ENCODE data around the gene EIF4EBP3.

The EIF4EBP3 gene

GRCh38 chr5:140557136-140557805 lies 9.8 kb downstream of the EIF4EBP3 start, which contains the start of gene SRA1:
Gene SRA1, minus strand, starts transcription at chr5:140557473. Its CDS starts 21 bp downstream, at chr5:140557452.
- peak; percentile 75 for DNase-seq (ENCODE audit: low read depth)

- DNase-seq (ENCODE audit: low read depth), result no peak
Observed at GRCh38 chr5:140557965-140558364, 10.5 kb downstream of the EIF4EBP3 start.

GRCh38 chr5:140558542-140558941 lies 11.1 kb downstream of the EIF4EBP3 start:
- no peak for DNase-seq (ENCODE audit: low read depth)

GRCh38 chr5:140560227-140560626 lies 12.8 kb downstream of the EIF4EBP3 start:
- DNase-seq (ENCODE audit: low read depth), result no peak

- no peak for DNase-seq (ENCODE audit: low read depth)
Observed at GRCh38 chr5:140561753-140562523, 14.5 kb downstream of the EIF4EBP3 start.

GRCh38 chr5:140563596-140563995 lies 16.1 kb downstream of the EIF4EBP3 start:
- DNase-seq (ENCODE audit: low read depth), result no peak

GRCh38 chr5:140564196-140565023 lies 16.9 kb downstream of the EIF4EBP3 start, which contains the start of the genes APBB3 and SLC35A4:
Gene APBB3, minus strand, starts transcription at chr5:140564598. Its CDS starts 353 bp downstream, at chr5:140564245.
Gene SLC35A4, plus strand, starts transcription at chr5:140564828. Its CDS starts 2,342 bp downstream, at chr5:140567170.
- peak; percentile 95 for DNase-seq (ENCODE audit: low read depth)

GRCh38 chr5:140565024-140565779 lies 17.7 kb downstream of the EIF4EBP3 start:
- DNase-seq (ENCODE audit: low read depth), result no peak

- DNase-seq (ENCODE audit: low read depth), result no peak
Observed at GRCh38 chr5:140565780-140566095, 18.3 kb downstream of the EIF4EBP3 start.

GRCh38 chr5:140566665-140567064 lies 19.2 kb downstream of the EIF4EBP3 start:
- DNase-seq (ENCODE audit: low read depth), result no peak

GRCh38 chr5:140567136-140567818 lies 19.8 kb downstream of the EIF4EBP3 start:
- no peak for DNase-seq (ENCODE audit: low read depth)

- no peak for DNase-seq (ENCODE audit: low read depth)
Observed at GRCh38 chr5:140567871-140568270, 20.4 kb downstream of the EIF4EBP3 start.

GRCh38 chr5:140568443-140569063 lies 21.1 kb downstream of the EIF4EBP3 start:
- DNase-seq (ENCODE audit: low read depth), result no peak

GRCh38 chr5:140569197-140569596 lies 21.7 kb downstream of the EIF4EBP3 start:
- no peak for DNase-seq (ENCODE audit: low read depth)

GRCh38 chr5:140570058-140570457 lies 22.6 kb downstream of the EIF4EBP3 start:
- no peak for DNase-seq (ENCODE audit: low read depth)

- no peak for DNase-seq (ENCODE audit: low read depth)
Observed at GRCh38 chr5:140570488-140570887, 23.0 kb downstream of the EIF4EBP3 start.

- no peak for DNase-seq (ENCODE audit: low read depth)
Observed at GRCh38 chr5:140571105-140571504, 23.6 kb downstream of the EIF4EBP3 start.

- DNase-seq (ENCODE audit: low read depth), result no peak
Observed at GRCh38 chr5:140573683-140574082, 26.2 kb downstream of the EIF4EBP3 start.

- no peak for DNase-seq (ENCODE audit: low read depth)
Observed at GRCh38 chr5:140574165-140574564, 26.7 kb downstream of the EIF4EBP3 start.

GRCh38 chr5:140575309-140575708 lies 27.8 kb downstream of the EIF4EBP3 start:
- DNase-seq (ENCODE audit: low read depth), result no peak

GRCh38 chr5:140576776-140577201 lies 29.3 kb downstream of the EIF4EBP3 start:
- no peak for DNase-seq (ENCODE audit: low read depth)
